Karpas-422 (cell line): ENCODE measurements around the gene IFT25. TPM values are rescaled to one million over a fixed set of nuclear protein-coding genes. Genes with fewer than 3 reads are reported as not detected.
"Not testable (repeated sequence)": the region's sequence is repeated elsewhere in the genome, so short reads cannot be mapped to it uniquely, and the experiment has no call there.

Source experiments
- DNase-seq: peaks from one replicate; pipeline ENCODE4 v3.0.0-alpha.2; 2015
- H2AFZ ChIP-seq: fragments of 200-600 bp; sonication (generic); 2 replicates; pipeline ENCODE4 v1.6.1; 2014; ENCODE audit warnings: antibody characterized with exemption, low read length, mixed read lengths
- H3K27ac ChIP-seq: fragments of 200-600 bp; sonication (generic); 2 replicates; pipeline ENCODE4 v1.5.1; 2014; ENCODE audit warnings: mild to moderate bottlenecking, low read length, moderate library complexity
- H3K27me3 ChIP-seq: fragments of 200-600 bp; sonication (generic); 2 replicates; pipeline ENCODE4 v1.6.1; 2014; ENCODE audit warnings: low read length, mixed read lengths
- H3K36me3 ChIP-seq: fragments of 200-600 bp; sonication (generic); 2 replicates; pipeline ENCODE4 v1.6.1; 2014; ENCODE audit warnings: low read length, mixed read lengths; ENCODE audit not compliant: insufficient read depth
- H3K4me1 ChIP-seq: fragments of 200-600 bp; sonication (generic); 2 replicates; pipeline ENCODE4 v1.6.1; 2014; ENCODE audit warnings: mild to moderate bottlenecking, low read length, mixed read lengths
- H3K4me2 ChIP-seq: fragments of 200-600 bp; sonication (generic); 2 replicates; pipeline ENCODE4 v1.6.1; 2014; ENCODE audit warnings: low read length, low read depth, mild to moderate bottlenecking; ENCODE audit not compliant: poor library complexity, severe bottlenecking
- H3K4me3 ChIP-seq: fragments of 200-600 bp; sonication (generic); 2 replicates; pipeline ENCODE4 v1.5.1; 2014; ENCODE audit warnings: mild to moderate bottlenecking, antibody characterized with exemption, low read length, mixed read lengths
- H3K79me2 ChIP-seq: fragments of 200-600 bp; sonication (generic); 2 replicates; pipeline ENCODE4 v1.6.1; 2014; ENCODE audit warnings: mild to moderate bottlenecking, low read length, mixed read lengths
- H3K9ac ChIP-seq: fragments of 200-600 bp; sonication (generic); 2 replicates; pipeline ENCODE4 v1.6.0; 2014; ENCODE audit warnings: low read length
- H3K9me2 ChIP-seq: fragments of 200-600 bp; sonication (generic), shearing (Covaris generic); replicated peaks from 2 replicates; pipeline ENCODE4 v1.6.0; 2014; ENCODE audit warnings: mild to moderate bottlenecking, low read length, moderate library complexity; ENCODE audit not compliant: insufficient read depth
- H3K9me3 ChIP-seq: fragments of 300-700, 200-600 bp; sonication (generic); 2 replicates; pipeline ENCODE4 v1.6.1; 2014; ENCODE audit warnings: low read length, mixed read lengths
- H4K20me1 ChIP-seq: fragments of 200-600 bp; sonication (generic); 2 replicates; pipeline ENCODE4 v1.6.1; 2014; ENCODE audit warnings: mild to moderate bottlenecking, antibody characterized with exemption, low read length, low read depth; ENCODE audit not compliant: insufficient read depth
- total RNA-seq: library from RNA; depleted of rRNA; stranded (reverse); fragments of >200 nt; shearing (Covaris generic); gene quantifications from 2 replicates; pipeline ENCODE4 v1.2.3, GENCODE V29; 2014; ENCODE audit warnings: low replicate concordance

IFT25 gene
- total RNA-seq, 1 experiment from 2014 or later: 102 TPM

GRCh38 chr1:53892911-53893310 is 52.6 kb downstream of the IFT25 start:
- H3K4me3 ChIP-seq: no peak overlapping the region
- no peak overlapping the region for H3K4me2 ChIP-seq
- H3K36me3 ChIP-seq: no peaks in the 10 kb centered on the region
- peaks cover 30% of the 10 kb centered on the region for H3K4me1 ChIP-seq
- no peaks in the 10 kb centered on the region for H3K9me2 ChIP-seq
- H3K79me2 ChIP-seq: peaks cover 6% of the 10 kb centered on the region
- H3K9ac ChIP-seq: no peak overlapping the region
- no peaks in the 10 kb centered on the region for H3K9me3 ChIP-seq
- H3K27me3 ChIP-seq: no peaks in the 10 kb centered on the region
- H4K20me1 ChIP-seq: no peaks in the 10 kb centered on the region
- H3K27ac ChIP-seq: no peak overlapping the region
- no peak for DNase-seq
- H2AFZ ChIP-seq: peak overlapping the region; percentile 61; the same call in 1 of the 2 replicates

- no peaks in the 10 kb centered on the region for H3K27me3 ChIP-seq
- no peak overlapping the region for H2AFZ ChIP-seq
- H3K79me2 ChIP-seq: peaks cover 6% of the 10 kb centered on the region
- no peak for DNase-seq
- H4K20me1 ChIP-seq: no peaks in the 10 kb centered on the region
- H3K9me2 ChIP-seq: no peaks in the 10 kb centered on the region
- no peak overlapping the region for H3K4me3 ChIP-seq
- H3K4me2 ChIP-seq: no peak overlapping the region
- H3K9me3 ChIP-seq: no peaks in the 10 kb centered on the region
- peaks cover 33% of the 10 kb centered on the region for H3K4me1 ChIP-seq
- no peak overlapping the region for H3K9ac ChIP-seq
- no peak overlapping the region for H3K27ac ChIP-seq
- H3K36me3 ChIP-seq: no peaks in the 10 kb centered on the region
Measured at GRCh38 chr1:53891678-53892077, 53.8 kb downstream of the IFT25 start.

GRCh38 chr1:53891018-53891417 is 54.5 kb downstream of the IFT25 start:
- Histone ChIP-seq H3K9ac (no peak overlapping the region), H3K36me3 (no peaks in the 10 kb centered on the region), H3K27ac (no peak overlapping the region), H3K79me2 (peaks cover 6% of the 10 kb centered on the region), H4K20me1 (no peaks in the 10 kb centered on the region), H3K4me2 (peak overlapping the region; percentile 77), H3K4me3 (no peak overlapping the region), H3K9me3 (no peaks in the 10 kb centered on the region), H3K27me3 (no peaks in the 10 kb centered on the region), H2AFZ (no peak overlapping the region), H3K9me2 (no peaks in the 10 kb centered on the region), H3K4me1 (peaks cover 33% of the 10 kb centered on the region)
- DNase-seq: no peak

GRCh38 chr1:53890522-53890941 is 55.0 kb downstream of the IFT25 start:
- Histone ChIP-seq H3K4me1 (peaks cover 33% of the 10 kb centered on the region), H3K9me2 (no peaks in the 10 kb centered on the region), H2AFZ (peak overlapping the region; percentile 45; the same call in 1 of the 2 replicates), H3K79me2 (peaks cover 6% of the 10 kb centered on the region), H3K36me3 (no peaks in the 10 kb centered on the region), H3K27me3 (no peaks in the 10 kb centered on the region), H3K9me3 (no peaks in the 10 kb centered on the region), H3K9ac (peak overlapping the region; percentile 60), H3K4me3 (peak overlapping the region; percentile 89), H4K20me1 (no peaks in the 10 kb centered on the region), H3K4me2 (peak overlapping the region; percentile 77), H3K27ac (no peak overlapping the region)
- peak; percentile 59 for DNase-seq

GRCh38 chr1:53889304-53890298 is 55.9 kb downstream of the IFT25 start, which contains the start of gene YIPF1:
TSS of gene YIPF1 (minus strand) at chr1:53889797. CDS start at chr1:53888937, 860 bp downstream.
- peak; percentile 95 for DNase-seq
- H3K79me2 ChIP-seq: peaks cover 6% of the 10 kb centered on the region
- H3K36me3 ChIP-seq: no peaks in the 10 kb centered on the region
- no peaks in the 10 kb centered on the region for H3K9me2 ChIP-seq
- H3K4me3 ChIP-seq: peak within 1 kb of the TSS; percentile 89
- peak within 1 kb of the TSS; percentile 47 for H2AFZ ChIP-seq
- H3K9me3 ChIP-seq: no peaks in the 10 kb centered on the region
- peak within 1 kb of the TSS; percentile 14; the same call in 1 of the 2 replicates for H3K27ac ChIP-seq
- peak within 1 kb of the TSS; percentile 75 for H3K9ac ChIP-seq
- H3K4me2 ChIP-seq: peak within 1 kb of the TSS; percentile 77
- H3K27me3 ChIP-seq: no peaks in the 10 kb centered on the region
- H3K4me1 ChIP-seq: peaks cover 33% of the 10 kb centered on the region
- H4K20me1 ChIP-seq: no peaks in the 10 kb centered on the region

- no peak for DNase-seq
- Histone ChIP-seq H3K4me1 (peaks cover 33% of the 10 kb centered on the region), H3K4me3 (peak overlapping the region; percentile 89), H2AFZ (no peak overlapping the region), H3K27ac (peak overlapping the region; percentile 14; the same call in 1 of the 2 replicates), H4K20me1 (no peaks in the 10 kb centered on the region), H3K9me3 (no peaks in the 10 kb centered on the region), H3K79me2 (peaks cover 6% of the 10 kb centered on the region), H3K36me3 (no peaks in the 10 kb centered on the region), H3K9me2 (no peaks in the 10 kb centered on the region), H3K9ac (peak overlapping the region; percentile 75), H3K27me3 (no peaks in the 10 kb centered on the region), H3K4me2 (peak overlapping the region; percentile 77)
Measured at GRCh38 chr1:53888681-53889080, 56.8 kb downstream of the IFT25 start.

GRCh38 chr1:53883600-53883999 is 61.9 kb downstream of the IFT25 start:
- DNase-seq, H3K4me2 ChIP-seq, H3K4me3 ChIP-seq, H3K27ac ChIP-seq, H3K79me2 ChIP-seq, H3K27me3 ChIP-seq, H3K36me3 ChIP-seq, H4K20me1 ChIP-seq, H3K9me2 ChIP-seq, H2AFZ ChIP-seq, H3K9ac ChIP-seq, H3K9me3 ChIP-seq: not testable (repeated sequence)
- H3K4me1 ChIP-seq: peaks cover 19% of the 10 kb centered on the region

- H3K27me3 ChIP-seq, DNase-seq, H3K9me3 ChIP-seq, H3K4me3 ChIP-seq, H3K79me2 ChIP-seq, H3K9me2 ChIP-seq, H4K20me1 ChIP-seq, H3K4me2 ChIP-seq, H3K9ac ChIP-seq, H3K27ac ChIP-seq, H2AFZ ChIP-seq: not testable (repeated sequence)
- H3K4me1 ChIP-seq: peaks cover 16% of the 10 kb centered on the region
- peaks cover 14% of the 10 kb centered on the region for H3K36me3 ChIP-seq
Measured at GRCh38 chr1:53881853-53882252, 63.6 kb downstream of the IFT25 start.
